Heart right ventricle (tissue), 16 donors: Measurements from ENCODE around the gene CIITA. TPM values are rescaled to one million over a fixed set of nuclear protein-coding genes. Genes with fewer than 3 reads are reported as not detected.

Source experiments
- ATAC-seq, 8 donors: fragments of 200-7000 bp; cut with Tn5 transposase; one replicate each; pipeline ENCODE4 v1.9.1; 2020; ENCODE audit warnings: mild to moderate bottlenecking in 8 of 8, moderate library complexity in 8 of 8, moderate number of reproducible peaks in 1 of 8
- DNase-seq, 2 donors: peaks; one replicate each; pipeline ENCODE4 v3.0.0-alpha.2; 2020
- H3K27ac ChIP-seq, 10 donors: fragments of 200-600 bp; sonication (generic) in 2 of 10; one replicate each; pipeline versions ENCODE4 v1.5.0 to v1.8.0; 2020 to 2022; ENCODE audit warnings: mild to moderate bottlenecking in 3 of 10
- H3K27me3 ChIP-seq, 7 donors: fragments of 200-600 bp; one replicate each; pipeline ENCODE4 v1.8.0; 2021 to 2022; ENCODE audit warnings: mild to moderate bottlenecking in 2 of 7
- H3K36me3 ChIP-seq, 9 donors: fragments of 200-600 bp; sonication (generic) in 1 of 9; one replicate each; pipeline versions ENCODE4 v1.5.0 to v1.8.0; 2020 to 2022; ENCODE audit warnings: mild to moderate bottlenecking in 2 of 9
- H3K4me1 ChIP-seq, 9 donors: fragments of 200-600 bp; sonication (generic) in 1 of 9; one replicate each; pipeline versions ENCODE4 v1.5.0 to v1.8.0; 2020 to 2022; ENCODE audit warnings: mild to moderate bottlenecking in 4 of 9
- H3K4me3 ChIP-seq, 10 donors: fragments of 200-600 bp; sonication (generic) in 2 of 10; one replicate each; pipeline versions ENCODE4 v1.5.0 to v1.8.0; 2020 to 2022; ENCODE audit warnings: mild to moderate bottlenecking in 7 of 10, moderate library complexity in 2 of 10
- H3K9me3 ChIP-seq, 11 donors: fragments of 200-600 bp in 10 of 11; sonication (generic) in 2 of 11; one replicate each; pipeline versions ENCODE4 v1.5.0 to v1.8.0; 2013 to 2022; ENCODE audit warnings: mild to moderate bottlenecking in 2 of 11, control low read depth in 1 of 11, moderate library complexity in 1 of 11
- CTCF ChIP-seq, 9 donors: fragments of 200-600 bp; sonication (generic) in 2 of 9; IDR thresholded peaks; one replicate each; pipeline versions ENCODE4 v1.5.0 to v1.8.0; 2021 to 2022; ENCODE audit warnings: antibody characterized with exemption in 9 of 9, mild to moderate bottlenecking in 5 of 9, moderate library complexity in 1 of 9
- WGBS, 2 donors: extraction: QIAGEN DNeasy Blood & Tissue Kit; methylation state at CpG; one replicate each; pipeline ENCODE4 v1.1.7; 2013; ENCODE audit warnings: inconsistent platforms in 1 of 2; 5-methylcytosine and 5-hydroxymethylcytosine counted together
- intact Hi-C, 10 donors: fragments of 100-400 bp; cut with DNase I; formaldehyde crosslinking; loops; one replicate each; pipeline versions ENCODE4 v1.11.1 to v1.14.2; 2022
- polyA plus RNA-seq, 2 donors: library from polyadenylated mRNA; stranded (reverse); fragments of 200-250 nt; gene quantifications; one replicate each; pipeline ENCODE4 v1.2.3, GENCODE V29; 2013
- total RNA-seq, 10 donors: library from RNA; stranded (reverse); fragmentation: NEBNext Ultra II Directional in 3 of 10; extraction: Animal tissue kit (Norgen Biotek cat#: 25700) in 3 of 10; gene quantifications; one replicate each; pipeline versions ENCODE4 v1.2.1 to v1.2.4, GENCODE V29; 2021 to 2023
- donor health status: Arrhythmogenic right ventricular cardiomyopathy.
- donor health status: ischemic (EF 13 %, LVEDD 7.1; RV severe dilation, severe dysfunction).
- donor health status: healthy with polysubstance abuse.
- donor health status: DM: no; HTN: yes; CAD: no.
- donor health status: DM: no; HTN: no; CAD: no.
- donor health status: ischemic (EF 25% LVEDD 6.9; RV normal size, moderate dysfunction).
- donor health status: ischemic (EF 25% LVEDD 5.7; RV mildly dilated, moderate dysfunction).
- donor health status: healthy.
- donor health status: DM: yes; HTN: yes; CAD: no.
- donor health status: Ischemic cardiomyopathy.
- donor health status: ischemic (EF 35%, LVEDD 5.7; RV mildly dilated, moderate dysfunction).
- donor health status: nonischemic (EF 11% LVEDD 7.7; RV severe dilation, severe dysfunction).
- donor health status: DM: yes; HTN: yes; CAD: no.
- donor health status: PGD.
- donor health status: ischemic (EF 29% LVEDD 5.4; RV normal size, mild dysfunction).
- donor health status: nonischemic (EF 23%, LVEDD 6.1; RV moderate dilation, normal function).

Gene CIITA
- total and polyA plus RNA-seq, 12 donors: 2.1 to 50.8 (median 8.7) TPM

- ATAC-seq (no peak), DNase-seq (no peak)
- peaks cover 0 to 86% (median 0%) of the 10 kb centered on the region in 9 donors for H3K4me1 ChIP-seq
- intact Hi-C loops: loop anchor here in 1 of 10 donors (10.0 kb wide), 1 partner anchor 115 kb away; no protein-coding TSS in a partner anchor
- TF ChIP-seq CTCF (IDR thresholded peaks at IDR 0.05): no peak
- H3K27ac ChIP-seq: no peak overlapping the region
- 83 to 86% methylated on average over 4 of the region's 4 CpGs for WGBS, 2 donors
- no peaks in the 10 kb centered on the region for H3K9me3 ChIP-seq
- no peaks in the 10 kb centered on the region for H3K27me3 ChIP-seq
- H3K36me3 ChIP-seq: peaks cover 0 to 31% (median 0%) of the 10 kb centered on the region in 9 donors
- no peak overlapping the region for H3K4me3 ChIP-seq
Measured at GRCh38 chr16:10889855-10890254, 12.9 kb downstream of the CIITA start.

GRCh38 chr16:10892782-10893318 lies 15.8 kb downstream of the CIITA start:
- peaks cover 0 to 85% (median 0%) of the 10 kb centered on the region in 9 donors for H3K4me1 ChIP-seq
- H3K27ac ChIP-seq: no peak overlapping the region
- no peak for TF ChIP-seq CTCF (IDR thresholded peaks at IDR 0.05)
- H3K27me3 ChIP-seq: no peaks in the 10 kb centered on the region
- DNase-seq (no peak), ATAC-seq (no peak)
- intact Hi-C loops: no loop called here
- no peaks in the 10 kb centered on the region for H3K9me3 ChIP-seq
- no peak overlapping the region for H3K4me3 ChIP-seq
- peaks cover 0 to 43% (median 0%) of the 10 kb centered on the region in 9 donors for H3K36me3 ChIP-seq
- 74 to 82% methylated on average over 5 of the region's 5 CpGs for WGBS, 2 donors

- peak; percentile 49 to 68 for DNase-seq
- H3K27ac ChIP-seq: peak overlapping the region in 1 of 10 donors; percentile 26
- peaks cover 0 to 61% (median 0%) of the 10 kb centered on the region in 9 donors for H3K4me1 ChIP-seq
- TF ChIP-seq CTCF (IDR thresholded peaks at IDR 0.05): no peak
- H3K4me3 ChIP-seq: no peak overlapping the region
- peak in 5 of 8 donors; percentile 40 to 57 (median 45) for ATAC-seq
- H3K27me3 ChIP-seq: no peaks in the 10 kb centered on the region
- H3K36me3 ChIP-seq: peaks cover 0 to 65% (median 0%) of the 10 kb centered on the region in 9 donors
- 34 to 47% methylated on average over 17 of the region's 17 CpGs for WGBS, 2 donors
- intact Hi-C loops: no loop called here
- no peaks in the 10 kb centered on the region for H3K9me3 ChIP-seq
Measured at GRCh38 chr16:10895053-10895946, 18.3 kb downstream of the CIITA start.

- 72% methylated on average over 3 of the region's 3 CpGs for WGBS, 2 donors
- peaks cover 0 to 52% (median 0%) of the 10 kb centered on the region in 9 donors for H3K4me1 ChIP-seq
- TF ChIP-seq CTCF (IDR thresholded peaks at IDR 0.05): no peak
- no peaks in the 10 kb centered on the region for H3K27me3 ChIP-seq
- no peak for ATAC-seq
- peak overlapping the region in 1 of 10 donors; percentile 56 for H3K27ac ChIP-seq
- intact Hi-C loops: no loop called here
- H3K4me3 ChIP-seq: no peak overlapping the region
- H3K9me3 ChIP-seq: no peaks in the 10 kb centered on the region
- peaks cover 0 to 68% (median 0%) of the 10 kb centered on the region in 9 donors for H3K36me3 ChIP-seq
- no peak for DNase-seq
Measured at GRCh38 chr16:10896165-10896564, 19.2 kb downstream of the CIITA start.
